HepG2 (cell line): Measurements from ENCODE around the gene PNPLA8. TPM values are rescaled to one million over a fixed set of nuclear protein-coding genes. Genes with fewer than 3 reads are reported as not detected.
A peak's percentile ranks its signal among the peaks of the same experiment; 100 is the strongest.

ENCODE experiments used
- ATRX ChIP-seq: sonication (generic); formaldehyde crosslinking; IDR thresholded peaks from 2 replicates; pipeline ENCODE4 v1.4.0; 2020; ENCODE audit warnings: missing genetic modification reagents, borderline replicate concordance
- CC2D1A ChIP-seq: sonication (generic); formaldehyde crosslinking; IDR thresholded peaks from 2 replicates; pipeline ENCODE4 v1.8.1; 2023; ENCODE audit warnings: mild to moderate bottlenecking, missing genetic modification reagents
- HHEX ChIP-seq: IDR thresholded peaks from 2 replicates; pipeline ENCODE4 v1.6.1; 2016; ENCODE audit warnings: control low read depth
- KAT7 ChIP-seq: IDR thresholded peaks from 2 replicates; pipeline ENCODE4 v1.6.1; 2018; ENCODE audit warnings: borderline replicate concordance, missing compliant biosample characterization
- KDM5A ChIP-seq: fragments of 200-600 bp; sonication (generic); IDR thresholded peaks from 2 replicates; pipeline ENCODE4 v1.7.0; 2018; ENCODE audit warnings: antibody characterized with exemption, mild to moderate bottlenecking, low read length, borderline replicate concordance
- NCOR1 ChIP-seq: fragments of 200-600 bp; sonication (generic); IDR thresholded peaks from 2 replicates; pipeline ENCODE4 v1.7.0; 2017; ENCODE audit warnings: antibody characterized with exemption, low read length, borderline replicate concordance
- SMAD1 ChIP-seq: sonication (generic); formaldehyde crosslinking; IDR thresholded peaks from 2 replicates; pipeline ENCODE4 v1.4.0; 2020; ENCODE audit warnings: missing genetic modification reagents, low read depth, mild to moderate bottlenecking, borderline replicate concordance
- SSRP1 ChIP-seq: IDR thresholded peaks from 2 replicates; pipeline ENCODE4 v1.6.1; 2016; ENCODE audit warnings: control low read depth
- U2AF1 ChIP-seq: fragments of 200-400 bp; formaldehyde crosslinking; optimal IDR thresholded peaks from 2 replicates; pipeline ENCODE3; 2017; ENCODE audit warnings: mild to moderate bottlenecking, low read depth, low read length
- XBP1 ChIP-seq: sonication (generic); formaldehyde crosslinking; IDR thresholded peaks from 2 replicates; pipeline ENCODE4 v1.5.0; 2020; ENCODE audit warnings: missing genetic modification reagents
- ZNF30 ChIP-seq: sonication (generic); formaldehyde crosslinking; IDR thresholded peaks from 2 replicates; pipeline ENCODE4 v1.5.0; 2020; ENCODE audit warnings: mild to moderate bottlenecking, missing genetic modification reagents
- ZNF329 ChIP-seq: sonication (generic); formaldehyde crosslinking; IDR thresholded peaks from 2 replicates; pipeline ENCODE4 v1.9.0; 2021; ENCODE audit warnings: low read depth, mild to moderate bottlenecking, missing genetic modification reagents
- ZNF484 ChIP-seq: sonication (generic); formaldehyde crosslinking; IDR thresholded peaks from 2 replicates; pipeline ENCODE4 v1.5.1; 2020; ENCODE audit warnings: mild to moderate bottlenecking, low read depth, missing genetic modification reagents, borderline replicate concordance
- ZNF547 ChIP-seq: sonication (generic); formaldehyde crosslinking; IDR thresholded peaks from 2 replicates; pipeline ENCODE4 v1.5.1; 2020; ENCODE audit warnings: mild to moderate bottlenecking, missing genetic modification reagents
- ZNF607 ChIP-seq: sonication (generic); formaldehyde crosslinking; IDR thresholded peaks from 2 replicates; pipeline ENCODE4 v1.5.1; 2020; ENCODE audit warnings: missing genetic modification reagents, mild to moderate bottlenecking, borderline replicate concordance
- ZNF792 ChIP-seq: IDR thresholded peaks from 2 replicates; pipeline ENCODE4 v1.6.1; 2016
- ZSCAN9 ChIP-seq: IDR thresholded peaks from 2 replicates; pipeline ENCODE4 v1.6.1; 2016; ENCODE audit warnings: borderline replicate concordance
- polyA plus RNA-seq, 8 experiments: library from polyadenylated mRNA; depleted of rRNA in 3 of 8; stranded (reverse) in 7 of 8; unstranded in 1 of 8; fragments of >200 nt; fragmentation: Illumina TruSeq in 4 of 8; extraction: Trizol in 4 of 8; gene quantifications; 2 replicates each; pipeline versions ENCODE4 v1.2.1 to v1.2.3, GENCODE V29; 2011 to 2016; ENCODE audit warnings: low read depth in 4 of 8, missing spikeins in 1 of 8, mixed read lengths in 1 of 8; ENCODE audit not compliant: insufficient read depth in 1 of 8
- total RNA-seq, 5 experiments: library from RNA; depleted of rRNA; stranded (reverse); fragments of >200 nt; fragmentation: Illumina TruSeq; extraction: Trizol; gene quantifications; 2 replicates each; pipeline ENCODE4 v1.2.3, GENCODE V29; 2016; ENCODE audit warnings: low read depth in 1 of 5
- TF ChIP-seq, protein P1 (sequence below): IDR thresholded peaks from 2 replicates; pipeline ENCODE4 v1.6.1; 2012; ENCODE audit warnings: inconsistent platforms
- TF ChIP-seq, protein P2 (sequence below): sonication (generic); formaldehyde crosslinking; IDR thresholded peaks from 2 replicates; pipeline ENCODE4 v1.8.1; 2023; ENCODE audit warnings: mild to moderate bottlenecking, missing genetic modification reagents, borderline replicate concordance
- TF ChIP-seq, protein P3 (sequence below): sonication (generic); formaldehyde crosslinking; IDR thresholded peaks from 2 replicates; pipeline ENCODE4 v1.4.0; 2020; ENCODE audit warnings: low read depth, missing genetic modification reagents
- TF ChIP-seq, protein P4 (sequence below): sonication (generic); formaldehyde crosslinking; IDR thresholded peaks from 2 replicates; pipeline ENCODE4 v1.4.0; 2020; ENCODE audit warnings: low read depth, mild to moderate bottlenecking, missing genetic modification reagents
- TF ChIP-seq, protein P5 (sequence below): sonication (generic); formaldehyde crosslinking; IDR thresholded peaks from 2 replicates; pipeline ENCODE4; 2020; ENCODE audit warnings: missing genetic modification reagents, mild to moderate bottlenecking, borderline replicate concordance

PNPLA8 gene
- total and polyA plus RNA-seq, 2 of the 13 experiments (the other 11 are each of a cell fraction or from before 2014, with no cell fraction given) = 6.3 to 11.4 TPM

DNA sequence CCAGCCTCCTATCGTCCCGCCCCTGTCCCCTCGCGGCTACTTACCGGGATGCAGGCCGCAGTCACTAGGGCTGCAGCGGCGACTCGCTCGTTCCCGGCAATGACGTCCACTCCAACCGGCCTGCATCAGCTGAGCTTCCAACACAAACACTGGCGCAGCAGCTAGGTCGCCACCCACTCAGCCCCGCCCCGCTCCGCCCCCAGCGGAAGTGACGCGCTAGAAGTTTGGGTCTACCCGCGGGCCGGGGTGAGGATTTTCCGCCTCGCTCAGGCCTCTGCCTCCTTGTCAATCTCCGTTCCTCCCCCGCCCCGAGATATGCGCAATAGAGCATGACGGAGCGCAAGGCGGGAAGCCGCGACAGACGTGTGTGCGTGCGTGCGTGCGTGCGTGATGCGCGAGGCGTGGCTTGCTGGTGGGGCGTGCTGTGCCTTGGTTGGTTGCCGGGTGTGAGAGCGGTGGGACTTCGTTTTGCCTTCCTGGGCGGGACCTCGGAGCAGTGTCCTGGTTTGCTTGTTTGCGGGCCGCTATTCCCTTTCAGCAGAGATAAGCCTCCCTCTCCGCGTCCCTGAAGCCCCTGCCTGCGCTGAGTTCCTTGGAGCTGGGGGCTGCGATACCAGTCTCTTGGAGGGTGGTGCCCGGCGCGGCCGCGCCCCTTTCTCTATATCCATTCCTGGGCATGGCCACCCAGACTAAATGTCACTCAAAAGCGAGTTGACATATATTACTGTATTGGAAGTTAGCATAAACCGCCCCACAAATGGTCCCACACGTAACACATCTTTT, at the start of gene PNPLA8 (continued):
- 0 out of 2 replicates have a peak, but pooled peaks have one; percentile 13 for TF ChIP-seq ZSCAN9 (CRISPR knock-in tag)
- TF ChIP-seq KDM5A = no peak; the same call in 1 of the 2 replicates
- peak; percentile 45; the same call in 1 of the 2 replicates for TF ChIP-seq SMAD1 (CRISPR knock-in tag)
- TF ChIP-seq ZNF547 (CRISPR knock-in tag) = 0 out of 2 replicates have a peak, but pooled peaks have one; percentile 32
- no peak; the same call in 1 of the 2 replicates for TF ChIP-seq CC2D1A
- TF ChIP-seq, protein P1, sequence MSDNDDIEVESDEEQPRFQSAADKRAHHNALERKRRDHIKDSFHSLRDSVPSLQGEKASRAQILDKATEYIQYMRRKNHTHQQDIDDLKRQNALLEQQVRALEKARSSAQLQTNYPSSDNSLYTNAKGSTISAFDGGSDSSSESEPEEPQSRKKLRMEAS = peak; percentile 97
- TF ChIP-seq, protein P2, sequence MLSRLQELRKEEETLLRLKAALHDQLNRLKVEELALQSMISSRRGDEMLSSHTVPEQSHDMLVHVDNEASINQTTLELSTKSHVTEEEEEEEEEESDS (CRISPR knock-in tag) = no peak
- TF ChIP-seq U2AF1 = no peak
- TF ChIP-seq, protein P3, sequence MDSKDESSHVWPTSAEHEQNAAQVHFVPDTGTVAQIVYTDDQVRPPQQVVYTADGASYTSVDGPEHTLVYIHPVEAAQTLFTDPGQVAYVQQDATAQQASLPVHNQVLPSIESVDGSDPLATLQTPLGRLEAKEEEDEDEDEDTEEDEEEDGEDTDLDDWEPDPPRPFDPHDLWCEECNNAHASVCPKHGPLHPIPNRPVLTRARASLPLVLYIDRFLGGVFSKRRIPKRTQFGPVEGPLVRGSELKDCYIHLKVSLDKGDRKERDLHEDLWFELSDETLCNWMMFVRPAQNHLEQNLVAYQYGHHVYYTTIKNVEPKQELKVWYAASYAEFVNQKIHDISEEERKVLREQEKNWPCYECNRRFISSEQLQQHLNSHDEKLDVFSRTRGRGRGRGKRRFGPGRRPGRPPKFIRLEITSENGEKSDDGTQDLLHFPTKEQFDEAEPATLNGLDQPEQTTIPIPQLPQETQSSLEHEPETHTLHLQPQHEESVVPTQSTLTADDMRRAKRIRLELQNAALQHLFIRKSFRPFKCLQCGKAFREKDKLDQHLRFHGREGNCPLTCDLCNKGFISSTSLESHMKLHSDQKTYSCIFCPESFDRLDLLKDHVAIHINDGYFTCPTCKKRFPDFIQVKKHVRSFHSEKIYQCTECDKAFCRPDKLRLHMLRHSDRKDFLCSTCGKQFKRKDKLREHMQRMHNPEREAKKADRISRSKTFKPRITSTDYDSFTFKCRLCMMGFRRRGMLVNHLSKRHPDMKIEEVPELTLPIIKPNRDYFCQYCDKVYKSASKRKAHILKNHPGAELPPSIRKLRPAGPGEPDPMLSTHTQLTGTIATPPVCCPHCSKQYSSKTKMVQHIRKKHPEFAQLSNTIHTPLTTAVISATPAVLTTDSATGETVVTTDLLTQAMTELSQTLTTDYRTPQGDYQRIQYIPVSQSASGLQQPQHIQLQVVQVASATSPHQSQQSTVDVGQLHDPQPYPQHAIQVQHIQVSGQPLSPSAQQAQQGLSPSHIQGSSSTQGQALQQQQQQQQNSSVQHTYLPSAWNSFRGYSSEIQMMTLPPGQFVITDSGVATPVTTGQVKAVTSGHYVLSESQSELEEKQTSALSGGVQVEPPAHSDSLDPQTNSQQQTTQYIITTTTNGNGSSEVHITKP = peak; percentile 55; the same call in 1 of the 2 replicates
- TF ChIP-seq ZNF792 = peak; percentile 60; the same call in 1 of the 2 replicates
- TF ChIP-seq ZNF329 (CRISPR knock-in tag) = peak; percentile 87; the same call in 1 of the 2 replicates
- TF ChIP-seq, protein P4, sequence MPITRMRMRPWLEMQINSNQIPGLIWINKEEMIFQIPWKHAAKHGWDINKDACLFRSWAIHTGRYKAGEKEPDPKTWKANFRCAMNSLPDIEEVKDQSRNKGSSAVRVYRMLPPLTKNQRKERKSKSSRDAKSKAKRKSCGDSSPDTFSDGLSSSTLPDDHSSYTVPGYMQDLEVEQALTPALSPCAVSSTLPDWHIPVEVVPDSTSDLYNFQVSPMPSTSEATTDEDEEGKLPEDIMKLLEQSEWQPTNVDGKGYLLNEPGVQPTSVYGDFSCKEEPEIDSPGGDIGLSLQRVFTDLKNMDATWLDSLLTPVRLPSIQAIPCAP (CRISPR knock-in tag) = no peak
- TF ChIP-seq SSRP1 = 0 out of 2 replicates have a peak, but pooled peaks have one; percentile 10
- TF ChIP-seq NCOR1 = peak; percentile 51; the same call in 1 of the 2 replicates
- TF ChIP-seq, protein P5, sequence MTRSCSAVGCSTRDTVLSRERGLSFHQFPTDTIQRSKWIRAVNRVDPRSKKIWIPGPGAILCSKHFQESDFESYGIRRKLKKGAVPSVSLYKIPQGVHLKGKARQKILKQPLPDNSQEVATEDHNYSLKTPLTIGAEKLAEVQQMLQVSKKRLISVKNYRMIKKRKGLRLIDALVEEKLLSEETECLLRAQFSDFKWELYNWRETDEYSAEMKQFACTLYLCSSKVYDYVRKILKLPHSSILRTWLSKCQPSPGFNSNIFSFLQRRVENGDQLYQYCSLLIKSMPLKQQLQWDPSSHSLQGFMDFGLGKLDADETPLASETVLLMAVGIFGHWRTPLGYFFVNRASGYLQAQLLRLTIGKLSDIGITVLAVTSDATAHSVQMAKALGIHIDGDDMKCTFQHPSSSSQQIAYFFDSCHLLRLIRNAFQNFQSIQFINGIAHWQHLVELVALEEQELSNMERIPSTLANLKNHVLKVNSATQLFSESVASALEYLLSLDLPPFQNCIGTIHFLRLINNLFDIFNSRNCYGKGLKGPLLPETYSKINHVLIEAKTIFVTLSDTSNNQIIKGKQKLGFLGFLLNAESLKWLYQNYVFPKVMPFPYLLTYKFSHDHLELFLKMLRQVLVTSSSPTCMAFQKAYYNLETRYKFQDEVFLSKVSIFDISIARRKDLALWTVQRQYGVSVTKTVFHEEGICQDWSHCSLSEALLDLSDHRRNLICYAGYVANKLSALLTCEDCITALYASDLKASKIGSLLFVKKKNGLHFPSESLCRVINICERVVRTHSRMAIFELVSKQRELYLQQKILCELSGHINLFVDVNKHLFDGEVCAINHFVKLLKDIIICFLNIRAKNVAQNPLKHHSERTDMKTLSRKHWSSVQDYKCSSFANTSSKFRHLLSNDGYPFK = peak; percentile 100
- no peak for TF ChIP-seq XBP1
- TF ChIP-seq HHEX (CRISPR knock-in tag) = no peak
- TF ChIP-seq ZNF484 = no peak
- TF ChIP-seq KAT7 (CRISPR knock-in tag) = peak; percentile 61; the same call in 1 of the 2 replicates
- TF ChIP-seq ZNF607 = peak; percentile 78; the same call in 1 of the 2 replicates
- no peak for TF ChIP-seq ZNF30 (CRISPR knock-in tag)
- TF ChIP-seq ATRX (CRISPR knock-in tag) = no peak
